ENCODE measurements around the gene POLR2E. TPM values are rescaled to one million over a fixed set of nuclear protein-coding genes. Genes with fewer than 3 reads are reported as not detected.
A peak's percentile ranks its signal among the peaks of the same experiment; 100 is the strongest.

Gene POLR2E
- total RNA-seq, 4 donors from 2014 or later, result 151 to 216 (median 188) TPM

DNA sequence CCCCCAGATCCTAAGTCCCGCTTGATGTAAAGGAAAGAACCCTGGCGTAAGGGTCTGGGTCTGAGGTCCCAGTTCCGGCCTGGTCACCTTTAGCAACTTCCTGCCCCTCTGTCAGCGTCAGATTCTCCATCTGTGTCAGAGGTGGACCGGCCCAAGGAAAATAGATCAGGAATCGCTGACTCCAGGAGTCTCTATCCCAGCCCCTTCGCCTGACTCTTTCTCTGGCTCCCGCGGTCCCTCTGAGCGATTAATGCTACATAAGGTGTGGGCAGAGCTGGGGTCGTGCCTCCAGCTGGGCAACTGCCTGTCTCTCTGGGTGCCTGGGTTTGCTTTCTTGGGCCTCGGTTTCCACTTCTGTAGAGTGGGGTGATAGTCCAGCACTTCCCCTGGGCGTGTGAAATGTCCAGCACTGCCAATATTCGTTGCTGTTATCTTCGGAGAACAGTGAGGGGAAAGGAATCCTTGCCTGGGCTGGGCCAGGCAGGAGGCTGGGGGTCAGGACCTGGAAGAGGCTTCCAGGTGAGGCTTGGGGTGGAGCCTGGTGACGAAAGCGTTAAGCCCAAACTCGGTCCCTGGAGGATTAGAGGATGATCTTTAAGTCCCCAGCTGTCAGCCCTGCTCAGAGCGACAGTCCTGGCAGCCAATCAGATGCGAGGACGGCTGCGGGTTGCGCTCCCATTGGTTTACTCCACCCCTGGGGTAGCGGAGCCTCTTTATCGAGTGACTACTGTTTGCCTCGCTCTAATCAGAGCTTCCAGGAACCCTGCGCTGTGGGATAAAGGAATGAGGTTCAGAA is 54.5 kb downstream of the POLR2E start:
- no peak for TF ChIP-seq CTCF (IDR thresholded peaks at IDR 0.05)
- DNase-seq (ENCODE audit: low spot score) (peak; percentile 79), ATAC-seq (ENCODE audit: low FRiP score) (peak; percentile 45)

- DNase-seq (ENCODE audit: low spot score), result peak; percentile 94
- TF ChIP-seq CTCF (IDR thresholded peaks at IDR 0.05), result no peak
- ATAC-seq (ENCODE audit: low FRiP score), result peak; percentile 96
Observed at GRCh38 chr19:1039646-1040475, 55.3 kb downstream of the POLR2E start, which contains the start of gene ABCA7. TSS of gene ABCA7 (plus strand) at chr19:1040107. CDS start at chr19:1041362, 1,255 bp downstream.

GRCh38 chr19:1038978-1039645 is 56.1 kb downstream of the POLR2E start:
- ATAC-seq (ENCODE audit: low FRiP score) (no peak), DNase-seq (ENCODE audit: low spot score) (no peak)
- TF ChIP-seq CTCF (IDR thresholded peaks at IDR 0.05), result no peak

- ATAC-seq (ENCODE audit: low FRiP score), result no peak
- DNase-seq (ENCODE audit: low spot score), result no peak
Observed at GRCh38 chr19:1037621-1038064, 57.5 kb downstream of the POLR2E start.

More at GRCh38 chr19:1037621-1038064, 57.5 kb downstream of the POLR2E start:
- TF ChIP-seq CTCF (IDR thresholded peaks at IDR 0.05), result no peak

Other genes with a start within 250 kb of the POLR2E start
- gene ELANE, start 243.1 kb downstream of the POLR2E start, total RNA-seq, result 1 to 10 TPM in 2 of 4 donors, under 1 TPM in 1, not detected in 1; 0.72 to 7.7 (median 1.0) TPM
- gene CFD, start 235.7 kb downstream of the POLR2E start, total RNA-seq, result 1,000 to 10,000 TPM; 1,367 to 3,469 (median 2,171) TPM
- gene MED16, start 202.2 kb downstream of the POLR2E start, total RNA-seq, result 10 to 100 TPM; 20.1 to 34.0 (median 24.5) TPM
- gene RNU6-9, start 201.9 kb downstream of the POLR2E start, total RNA-seq, result not detected
- 10 to 100 TPM; 27.1 to 55.2 (median 44.4) TPM for gene R3HDM4, start 182.2 kb downstream of the POLR2E start, total RNA-seq
- gene KISS1R, start 178.0 kb downstream of the POLR2E start, total RNA-seq, result under 1 TPM in 1 of 4 donors, not detected in 3; 0.24 TPM
- 10 to 100 TPM in 2 of 4 donors, 1 to 10 TPM in 2; 3.7 to 15.1 (median 7.7) TPM for gene ARID3A, start 169.3 kb downstream of the POLR2E start, total RNA-seq
- gene WDR18, start 111.0 kb downstream of the POLR2E start, total RNA-seq, result 10 to 100 TPM; 22.8 to 69.4 (median 37.5) TPM
- gene GRIN3B, start 95.0 kb downstream of the POLR2E start, total RNA-seq, result under 1 TPM in 1 of 4 donors, not detected in 3; 0.24 TPM
- gene TMEM259, start 74.3 kb downstream of the POLR2E start, total RNA-seq, result 100 to 1,000 TPM; 112 to 164 (median 161) TPM
- gene RNU6-2, start 73.9 kb downstream of the POLR2E start, total RNA-seq, result not detected
- 10 to 100 TPM; 39.6 to 75.4 (median 60.8) TPM for gene CNN2, start 68.8 kb downstream of the POLR2E start, total RNA-seq
- 10 to 100 TPM; 10.3 to 29.8 (median 15.9) TPM for gene ABCA7, start 55.3 kb downstream of the POLR2E start, total RNA-seq
- 10 to 100 TPM; 21.4 to 97.6 (median 36.3) TPM for gene ARHGAP45, start 28.2 kb downstream of the POLR2E start, total RNA-seq
- 1,000 to 10,000 TPM in 1 of 4 donors, 100 to 1,000 TPM in 3; 429 to 1,640 (median 892) TPM for gene GPX4, start 8.6 kb upstream of the POLR2E start, total RNA-seq
- 100 to 1,000 TPM in 1 of 4 donors, 10 to 100 TPM in 3; 33.1 to 208 (median 61.9) TPM for gene SBNO2, start 78.9 kb upstream of the POLR2E start, total RNA-seq
- 10 to 100 TPM; 38.0 to 48.4 (median 44.2) TPM for gene STK11, start 110.4 kb upstream of the POLR2E start, total RNA-seq
- 10 to 100 TPM in 1 of 4 donors, 1 to 10 TPM in 1, under 1 TPM in 1, not detected in 1; 0.63 to 19.6 (median 2.2) TPM for gene CBARP, start 142.6 kb upstream of the POLR2E start, total RNA-seq
- gene ATP5F1D, start 146.4 kb upstream of the POLR2E start, total RNA-seq, result 10 to 100 TPM; 46.4 to 76.0 (median 60.2) TPM
- gene MIDN, start 153.2 kb upstream of the POLR2E start, total RNA-seq, result 10 to 100 TPM; 24.5 to 68.6 (median 44.1) TPM
- gene CIRBP, start 174.0 kb upstream of the POLR2E start, total RNA-seq, result 100 to 1,000 TPM; 292 to 484 (median 372) TPM
- gene FAM174C, start 180.2 kb upstream of the POLR2E start, total RNA-seq, result 10 to 100 TPM; 47.2 to 69.1 (median 59.3) TPM
- not detected for gene EFNA2, start 190.5 kb upstream of the POLR2E start, total RNA-seq

Data from omental fat pad (tissue), 4 donors.